Measurements from ENCODE around the gene MAT2B. TPM values are rescaled to one million over a fixed set of nuclear protein-coding genes. Genes with fewer than 3 reads are reported as not detected.
A peak's percentile ranks its signal among the peaks of the same experiment; 100 is the strongest.

MAT2B gene
- total RNA-seq, 4 donors from 2014 or later, result 34.6 to 65.3 (median 51.1) TPM

- peaks cover 0 to 19% (median 6%) of the 10 kb centered on the region in 4 donors for H3K4me1 ChIP-seq
- H3K36me3 ChIP-seq, result no peaks in the 10 kb centered on the region
- H3K4me3 ChIP-seq, result peak overlapping the region; percentile 13 to 48 (median 30)
- TF ChIP-seq POLR2A (IDR thresholded peaks at IDR 0.05) (no peak), CTCF (IDR thresholded peaks at IDR 0.05) (no peak)
- H3K27me3 ChIP-seq, result no peaks in the 10 kb centered on the region
- no peak overlapping the region for H3K27ac ChIP-seq
- H3K9me3 ChIP-seq, result no peaks in the 10 kb centered on the region
- peak; percentile 18 to 53 (median 48) for DNase-seq
Observed at GRCh38 chr5:163565931-163566608, 60.7 kb downstream of the MAT2B start.

- Histone ChIP-seq H3K27me3 (no peaks in the 10 kb centered on the region), H3K27ac (no peak overlapping the region), H3K9me3 (no peaks in the 10 kb centered on the region), H3K36me3 (no peaks in the 10 kb centered on the region), H3K4me3 (no peak overlapping the region), H3K4me1 (peaks cover 0 to 19% (median 6%) of the 10 kb centered on the region in 4 donors)
- no peak for DNase-seq
- TF ChIP-seq POLR2A (IDR thresholded peaks at IDR 0.05), result no peak
- TF ChIP-seq CTCF (IDR thresholded peaks at IDR 0.05), result no peak
Observed at GRCh38 chr5:163566678-163567077, 61.3 kb downstream of the MAT2B start.

DNA sequence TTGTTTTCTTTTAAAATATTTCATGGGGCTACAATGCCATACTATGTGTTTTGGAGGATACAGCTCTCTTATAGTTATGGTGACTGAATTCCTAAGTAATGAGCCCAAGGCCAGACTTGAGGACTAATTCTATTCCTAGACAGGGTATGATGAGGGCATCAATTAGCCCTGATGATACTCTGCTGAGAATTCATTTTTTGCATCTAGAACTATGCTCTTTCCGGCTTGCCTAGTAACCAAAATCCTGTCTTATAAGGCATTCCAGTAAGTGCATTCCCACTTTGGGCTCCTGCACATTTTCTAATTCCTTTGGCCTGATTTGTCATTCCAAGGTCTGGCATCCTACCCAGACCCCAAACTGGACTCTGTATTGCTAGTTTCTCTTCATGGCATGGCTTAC is 62.4 kb downstream of the MAT2B start:
- no peaks in the 10 kb centered on the region for H3K27me3 ChIP-seq
- H3K27ac ChIP-seq, result no peak overlapping the region
- TF ChIP-seq CTCF (IDR thresholded peaks at IDR 0.05), result no peak
- TF ChIP-seq POLR2A (IDR thresholded peaks at IDR 0.05), result no peak
- peaks cover 0 to 19% (median 6%) of the 10 kb centered on the region in 4 donors for H3K4me1 ChIP-seq
- no peak overlapping the region for H3K4me3 ChIP-seq
- H3K9me3 ChIP-seq, result no peaks in the 10 kb centered on the region
- H3K36me3 ChIP-seq, result no peaks in the 10 kb centered on the region
- DNase-seq, result no peak

Other genes starting within 250 kb of the MAT2B start
- gene CCNG1, start 68.0 kb upstream of the MAT2B start, total RNA-seq, result 100 to 1,000 TPM; 213 to 306 (median 246) TPM
- gene NUDCD2, start 45.5 kb upstream of the MAT2B start, total RNA-seq, result 1 to 10 TPM; 2.5 to 4.7 (median 3.4) TPM
- 1 to 10 TPM; 1.1 to 3.3 (median 1.9) TPM for gene HMMR, start 45.0 kb upstream of the MAT2B start, total RNA-seq